ENCODE data around the gene PAPLN.

PAPLN gene

DNA sequence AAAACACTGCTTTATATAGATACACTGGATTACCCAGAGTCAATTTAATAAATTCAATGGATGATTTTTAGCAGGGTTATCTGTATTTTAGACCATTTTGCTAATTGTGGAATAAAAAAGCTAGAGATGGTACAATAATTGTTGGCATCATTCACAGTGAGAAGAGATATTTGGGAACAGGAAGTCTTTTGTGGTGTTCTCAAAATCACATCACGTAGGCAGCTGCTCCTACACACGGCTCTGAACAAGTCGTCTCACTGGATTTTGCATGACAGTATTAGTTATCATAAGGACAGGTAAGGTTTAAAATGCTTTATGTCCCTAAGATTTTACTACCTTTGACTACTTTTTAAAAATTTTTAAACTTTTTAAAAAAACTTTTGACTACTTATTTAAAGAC lies 52.0 kb downstream of the PAPLN start:
- no peaks in the 10 kb centered on the region for H3K79me2 ChIP-seq (ENCODE audit: insufficient read depth, low read length)
- no peaks in the 10 kb centered on the region for H3K9me2 ChIP-seq (replicated peaks; ENCODE audit: low read depth, low read length)
- no peaks in the 10 kb centered on the region for H3K4me1 ChIP-seq (ENCODE audit: insufficient read depth, low read length, poor library complexity, severe bottlenecking)
- no peak overlapping the region for H3K4me3 ChIP-seq (ENCODE audit: low read length, poor library complexity, severe bottlenecking)
- TF ChIP-seq, protein P1, sequence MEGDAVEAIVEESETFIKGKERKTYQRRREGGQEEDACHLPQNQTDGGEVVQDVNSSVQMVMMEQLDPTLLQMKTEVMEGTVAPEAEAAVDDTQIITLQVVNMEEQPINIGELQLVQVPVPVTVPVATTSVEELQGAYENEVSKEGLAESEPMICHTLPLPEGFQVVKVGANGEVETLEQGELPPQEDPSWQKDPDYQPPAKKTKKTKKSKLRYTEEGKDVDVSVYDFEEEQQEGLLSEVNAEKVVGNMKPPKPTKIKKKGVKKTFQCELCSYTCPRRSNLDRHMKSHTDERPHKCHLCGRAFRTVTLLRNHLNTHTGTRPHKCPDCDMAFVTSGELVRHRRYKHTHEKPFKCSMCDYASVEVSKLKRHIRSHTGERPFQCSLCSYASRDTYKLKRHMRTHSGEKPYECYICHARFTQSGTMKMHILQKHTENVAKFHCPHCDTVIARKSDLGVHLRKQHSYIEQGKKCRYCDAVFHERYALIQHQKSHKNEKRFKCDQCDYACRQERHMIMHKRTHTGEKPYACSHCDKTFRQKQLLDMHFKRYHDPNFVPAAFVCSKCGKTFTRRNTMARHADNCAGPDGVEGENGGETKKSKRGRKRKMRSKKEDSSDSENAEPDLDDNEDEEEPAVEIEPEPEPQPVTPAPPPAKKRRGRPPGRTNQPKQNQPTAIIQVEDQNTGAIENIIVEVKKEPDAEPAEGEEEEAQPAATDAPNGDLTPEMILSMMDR (conservative IDR thresholded peaks at IDR 0.05; ENCODE audit: low read length) = no peak
- TF ChIP-seq EZH2phosphoT487 (IDR thresholded peaks at IDR 0.05; ENCODE audit: borderline replicate concordance) = no peak
- H4K20me1 ChIP-seq (ENCODE audit: insufficient read depth, low read length, poor library complexity, severe bottlenecking) = no peaks in the 10 kb centered on the region
- H3F3A ChIP-seq (ENCODE audit: low read depth) = no peaks in the 10 kb centered on the region
- H3K4me2 ChIP-seq (ENCODE audit: low read depth, low read length, poor library complexity, severe bottlenecking) = no peak overlapping the region
- H3K27me3 ChIP-seq (ENCODE audit: insufficient read depth, low read length, poor library complexity, severe bottlenecking) = no peaks in the 10 kb centered on the region
- H3K9ac ChIP-seq (ENCODE audit: low read depth, low read length, poor library complexity, severe bottlenecking) = no peak overlapping the region
- H2AFZ ChIP-seq (ENCODE audit: low read length) = no peak overlapping the region
- peaks cover 67% of the 10 kb centered on the region; the same call in 1 of the 2 replicates for H3K36me3 ChIP-seq (ENCODE audit: insufficient read depth, low read length)
- H3K9me3 ChIP-seq (ENCODE audit: insufficient read depth, low read depth, low read length) = no peaks in the 10 kb centered on the region

DNA sequence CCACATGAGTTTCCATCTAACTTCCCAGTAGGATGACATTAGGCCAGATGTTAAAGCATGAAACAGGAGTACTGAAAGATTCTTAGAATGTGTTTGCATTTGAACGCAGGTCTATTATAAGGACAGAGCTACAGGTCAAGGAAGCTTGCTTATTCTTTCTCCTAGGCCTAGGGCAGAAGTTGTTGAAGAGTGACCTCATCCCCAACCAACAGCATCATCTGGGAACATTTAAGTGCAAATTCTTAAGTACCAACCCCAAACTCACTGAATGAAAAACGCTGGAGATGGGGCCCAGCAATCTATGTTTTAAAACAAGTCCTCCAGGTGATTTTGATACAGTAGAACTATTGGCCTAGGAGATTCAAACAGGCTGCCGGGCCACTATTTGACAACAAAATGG lies 52.4 kb downstream of the PAPLN start:
- Histone ChIP-seq H3K9me3 (ENCODE audit: insufficient read depth, low read depth, low read length) (no peaks in the 10 kb centered on the region), H3K4me2 (ENCODE audit: low read depth, low read length, poor library complexity, severe bottlenecking) (no peak overlapping the region), H3K9ac (ENCODE audit: low read depth, low read length, poor library complexity, severe bottlenecking) (no peak overlapping the region), H3K79me2 (ENCODE audit: insufficient read depth, low read length) (no peaks in the 10 kb centered on the region), H3F3A (ENCODE audit: low read depth) (no peaks in the 10 kb centered on the region), H3K9me2 (replicated peaks; ENCODE audit: low read depth, low read length) (no peaks in the 10 kb centered on the region), H3K4me1 (ENCODE audit: insufficient read depth, low read length, poor library complexity, severe bottlenecking) (no peaks in the 10 kb centered on the region), H4K20me1 (ENCODE audit: insufficient read depth, low read length, poor library complexity, severe bottlenecking) (no peaks in the 10 kb centered on the region), H3K4me3 (ENCODE audit: low read length, poor library complexity, severe bottlenecking) (no peak overlapping the region), H2AFZ (ENCODE audit: low read length) (no peak overlapping the region), H3K27me3 (ENCODE audit: insufficient read depth, low read length, poor library complexity, severe bottlenecking) (no peaks in the 10 kb centered on the region), H3K36me3 (ENCODE audit: insufficient read depth, low read length) (peaks cover 66% of the 10 kb centered on the region; the same call in 1 of the 2 replicates)
- no peak for TF ChIP-seq EZH2phosphoT487 (IDR thresholded peaks at IDR 0.05; ENCODE audit: borderline replicate concordance)
- TF ChIP-seq, protein P1 (conservative IDR thresholded peaks at IDR 0.05; ENCODE audit: low read length) = no peak

DNA sequence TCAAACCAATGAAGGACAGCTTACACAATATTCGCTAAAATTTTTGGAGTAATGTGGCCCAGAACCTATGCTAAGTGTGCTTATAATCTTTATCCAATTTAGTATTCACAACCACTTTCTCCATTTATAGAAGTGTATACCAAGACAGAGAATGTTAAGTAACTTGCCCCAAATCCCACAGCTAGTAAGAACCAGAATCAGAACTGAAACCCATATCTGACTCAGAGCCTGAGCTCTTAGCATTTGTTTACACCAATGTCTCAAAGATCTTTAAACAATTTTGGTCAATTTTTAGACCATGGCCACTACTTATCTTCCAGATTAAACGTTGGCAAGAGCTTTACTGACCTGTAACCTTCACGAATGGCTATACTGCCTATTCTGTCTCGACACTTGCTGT lies 53.0 kb downstream of the PAPLN start:
- H3K4me2 ChIP-seq (ENCODE audit: low read depth, low read length, poor library complexity, severe bottlenecking) = no peak overlapping the region
- H3K4me3 ChIP-seq (ENCODE audit: low read length, poor library complexity, severe bottlenecking) = no peak overlapping the region
- no peaks in the 10 kb centered on the region for H4K20me1 ChIP-seq (ENCODE audit: insufficient read depth, low read length, poor library complexity, severe bottlenecking)
- no peaks in the 10 kb centered on the region for H3K9me2 ChIP-seq (replicated peaks; ENCODE audit: low read depth, low read length)
- H3K4me1 ChIP-seq (ENCODE audit: insufficient read depth, low read length, poor library complexity, severe bottlenecking) = no peaks in the 10 kb centered on the region
- TF ChIP-seq, protein P1 (conservative IDR thresholded peaks at IDR 0.05; ENCODE audit: low read length) = no peak
- TF ChIP-seq EZH2phosphoT487 (IDR thresholded peaks at IDR 0.05; ENCODE audit: borderline replicate concordance) = no peak
- H3K9ac ChIP-seq (ENCODE audit: low read depth, low read length, poor library complexity, severe bottlenecking) = no peak overlapping the region
- H2AFZ ChIP-seq (ENCODE audit: low read length) = no peak overlapping the region
- no peaks in the 10 kb centered on the region for H3K79me2 ChIP-seq (ENCODE audit: insufficient read depth, low read length)
- H3K27me3 ChIP-seq (ENCODE audit: insufficient read depth, low read length, poor library complexity, severe bottlenecking) = no peaks in the 10 kb centered on the region
- peaks cover 61% of the 10 kb centered on the region; the same call in 1 of the 2 replicates for H3K36me3 ChIP-seq (ENCODE audit: insufficient read depth, low read length)
- no peaks in the 10 kb centered on the region for H3F3A ChIP-seq (ENCODE audit: low read depth)
- no peaks in the 10 kb centered on the region for H3K9me3 ChIP-seq (ENCODE audit: insufficient read depth, low read depth, low read length)
